ENCODE results near the gene GRM8.

The GRM8 gene

GRCh38 chr7:126728967-126729366 lies 523.8 kb downstream of the GRM8 start:
- in situ Hi-C loops (cut with HindIII; ENCODE audit: low sequenced_read_pairs) = no loop called here
- DNase-seq (ENCODE audit: low read depth) = no peak
- no peak overlapping the region for H3K4me3 ChIP-seq (ENCODE audit: low read depth, low read length)
- TF ChIP-seq, protein P1, sequence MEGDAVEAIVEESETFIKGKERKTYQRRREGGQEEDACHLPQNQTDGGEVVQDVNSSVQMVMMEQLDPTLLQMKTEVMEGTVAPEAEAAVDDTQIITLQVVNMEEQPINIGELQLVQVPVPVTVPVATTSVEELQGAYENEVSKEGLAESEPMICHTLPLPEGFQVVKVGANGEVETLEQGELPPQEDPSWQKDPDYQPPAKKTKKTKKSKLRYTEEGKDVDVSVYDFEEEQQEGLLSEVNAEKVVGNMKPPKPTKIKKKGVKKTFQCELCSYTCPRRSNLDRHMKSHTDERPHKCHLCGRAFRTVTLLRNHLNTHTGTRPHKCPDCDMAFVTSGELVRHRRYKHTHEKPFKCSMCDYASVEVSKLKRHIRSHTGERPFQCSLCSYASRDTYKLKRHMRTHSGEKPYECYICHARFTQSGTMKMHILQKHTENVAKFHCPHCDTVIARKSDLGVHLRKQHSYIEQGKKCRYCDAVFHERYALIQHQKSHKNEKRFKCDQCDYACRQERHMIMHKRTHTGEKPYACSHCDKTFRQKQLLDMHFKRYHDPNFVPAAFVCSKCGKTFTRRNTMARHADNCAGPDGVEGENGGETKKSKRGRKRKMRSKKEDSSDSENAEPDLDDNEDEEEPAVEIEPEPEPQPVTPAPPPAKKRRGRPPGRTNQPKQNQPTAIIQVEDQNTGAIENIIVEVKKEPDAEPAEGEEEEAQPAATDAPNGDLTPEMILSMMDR (IDR thresholded peaks at IDR 0.05; ENCODE audit: low read depth, low read length, missing control alignments) = no peak

- in situ Hi-C loops (cut with HindIII; ENCODE audit: low sequenced_read_pairs) = no loop called here
- TF ChIP-seq, protein P1 (IDR thresholded peaks at IDR 0.05; ENCODE audit: low read depth, low read length, missing control alignments) = no peak
- DNase-seq (ENCODE audit: low read depth) = no peak
- no peak overlapping the region for H3K4me3 ChIP-seq (ENCODE audit: low read depth, low read length)
These were observed 524.8 kb downstream of the GRM8 start for GRCh38 chr7:126727930-126728391.

DNA sequence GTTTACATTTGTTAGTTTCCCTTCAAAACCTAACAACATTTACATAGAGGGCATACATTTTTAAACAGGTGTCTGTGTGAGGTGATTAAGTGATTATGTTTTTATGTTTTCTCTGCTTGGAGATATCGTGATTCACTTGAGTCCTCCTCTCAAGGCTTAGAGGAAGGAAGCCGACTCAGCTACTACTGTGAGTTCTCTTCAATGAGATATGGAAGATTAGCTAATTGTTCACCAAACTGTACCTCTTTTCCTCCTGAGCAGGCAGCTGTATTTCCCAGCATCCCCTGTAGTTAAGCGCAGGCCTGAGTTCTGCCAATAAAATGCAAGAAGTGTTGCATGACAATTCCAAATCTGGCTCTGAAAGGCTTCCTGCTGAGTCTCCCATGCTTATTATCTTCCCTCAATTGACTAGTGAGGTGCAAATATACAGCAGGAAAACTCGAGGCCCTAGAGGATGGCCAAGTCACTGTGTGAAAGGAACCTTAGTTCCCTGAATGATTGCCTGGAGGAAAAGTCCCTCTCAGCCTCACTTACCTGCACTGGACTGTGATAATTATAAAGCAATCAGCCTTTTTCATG lies 528.7 kb downstream of the GRM8 start:
- in situ Hi-C loops (cut with HindIII; ENCODE audit: low sequenced_read_pairs) = no loop called here
- no peak for DNase-seq (ENCODE audit: low read depth)
- no peak overlapping the region for H3K4me3 ChIP-seq (ENCODE audit: low read depth, low read length)

DNA sequence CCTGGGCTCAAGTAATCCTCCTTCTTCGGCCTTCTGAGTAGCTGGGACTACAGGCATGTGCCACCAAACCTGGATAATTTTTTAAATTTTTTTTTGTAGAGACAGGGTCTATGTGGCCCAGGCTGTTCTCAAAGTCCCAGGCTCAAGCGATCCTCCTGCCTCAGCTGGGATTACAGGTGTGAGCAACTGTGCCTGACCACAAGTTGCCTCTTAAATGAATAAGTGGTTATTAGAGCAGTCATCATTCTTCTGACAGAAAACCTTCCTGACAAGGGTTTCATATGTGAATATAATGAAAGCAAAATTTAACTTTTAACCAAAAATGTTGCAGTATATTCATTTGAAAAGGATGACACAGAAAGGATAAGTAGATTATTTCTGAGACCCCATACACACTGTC lies 532.5 kb downstream of the GRM8 start:
- in situ Hi-C loops (cut with HindIII; ENCODE audit: low sequenced_read_pairs) = no loop called here
- DNase-seq (ENCODE audit: low read depth) = no peak
- TF ChIP-seq, protein P1 (IDR thresholded peaks at IDR 0.05; ENCODE audit: low read depth, low read length, missing control alignments) = no peak
- H3K4me3 ChIP-seq (ENCODE audit: low read depth, low read length) = no peak overlapping the region

More for the DNA sequence above, 528.7 kb downstream of the GRM8 start:
- TF ChIP-seq, protein P1 (IDR thresholded peaks at IDR 0.05; ENCODE audit: low read depth, low read length, missing control alignments) = no peak

DNA sequence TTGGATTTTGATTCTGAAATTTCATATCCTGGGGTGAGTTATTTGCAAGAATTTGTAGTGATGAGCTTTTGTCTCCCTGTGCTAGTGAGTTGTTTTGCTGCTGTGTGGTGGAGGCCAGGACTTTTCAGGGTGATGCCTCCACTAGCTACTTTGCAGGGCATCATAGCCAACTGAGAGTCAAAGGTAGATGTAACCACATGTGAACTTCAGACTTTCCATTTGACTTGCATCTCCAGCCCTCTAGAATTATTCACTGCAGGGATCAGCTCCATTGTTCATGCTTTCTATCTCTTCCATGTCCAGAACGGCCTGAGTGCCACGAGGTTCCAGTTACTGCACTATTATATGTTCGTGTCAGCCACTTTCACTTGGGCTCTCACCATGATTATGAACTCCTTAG lies 534.3 kb downstream of the GRM8 start:
- no peak for DNase-seq (ENCODE audit: low read depth)
- in situ Hi-C loops (cut with HindIII; ENCODE audit: low sequenced_read_pairs) = no loop called here
- no peak overlapping the region for H3K4me3 ChIP-seq (ENCODE audit: low read depth, low read length)
- TF ChIP-seq, protein P1 (IDR thresholded peaks at IDR 0.05; ENCODE audit: low read depth, low read length, missing control alignments) = no peak

GRCh38 chr7:126716321-126716720 lies 536.4 kb downstream of the GRM8 start:
- TF ChIP-seq, protein P1 (IDR thresholded peaks at IDR 0.05; ENCODE audit: low read depth, low read length, missing control alignments) = no peak
- no peak for DNase-seq (ENCODE audit: low read depth)
- in situ Hi-C loops (cut with HindIII; ENCODE audit: low sequenced_read_pairs) = no loop called here
- no peak overlapping the region for H3K4me3 ChIP-seq (ENCODE audit: low read depth, low read length)

All from astrocyte of the cerebellum (primary cell).